ENCODE results near the gene CLDN8.

DNA sequence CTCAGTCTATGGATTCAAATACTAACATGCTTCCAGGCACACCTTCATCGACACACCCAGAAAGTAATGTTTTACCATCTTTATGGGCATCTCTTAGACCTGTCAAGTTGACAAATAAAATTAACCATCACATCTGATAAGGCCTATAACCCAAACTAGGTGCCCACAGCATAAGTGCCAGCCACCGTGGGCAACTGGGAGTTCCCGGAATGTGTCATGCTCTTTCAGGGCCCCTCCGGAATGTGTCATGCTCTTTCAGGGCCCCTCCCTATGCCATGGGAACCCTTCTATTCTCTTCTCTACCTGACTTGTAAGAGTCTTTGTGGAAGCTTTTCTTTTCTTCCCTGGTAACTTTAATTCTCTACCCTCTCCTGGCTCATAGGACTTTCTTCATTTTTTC lies 40.2 kb upstream of the CLDN8 start:
- TF ChIP-seq, protein P1, sequence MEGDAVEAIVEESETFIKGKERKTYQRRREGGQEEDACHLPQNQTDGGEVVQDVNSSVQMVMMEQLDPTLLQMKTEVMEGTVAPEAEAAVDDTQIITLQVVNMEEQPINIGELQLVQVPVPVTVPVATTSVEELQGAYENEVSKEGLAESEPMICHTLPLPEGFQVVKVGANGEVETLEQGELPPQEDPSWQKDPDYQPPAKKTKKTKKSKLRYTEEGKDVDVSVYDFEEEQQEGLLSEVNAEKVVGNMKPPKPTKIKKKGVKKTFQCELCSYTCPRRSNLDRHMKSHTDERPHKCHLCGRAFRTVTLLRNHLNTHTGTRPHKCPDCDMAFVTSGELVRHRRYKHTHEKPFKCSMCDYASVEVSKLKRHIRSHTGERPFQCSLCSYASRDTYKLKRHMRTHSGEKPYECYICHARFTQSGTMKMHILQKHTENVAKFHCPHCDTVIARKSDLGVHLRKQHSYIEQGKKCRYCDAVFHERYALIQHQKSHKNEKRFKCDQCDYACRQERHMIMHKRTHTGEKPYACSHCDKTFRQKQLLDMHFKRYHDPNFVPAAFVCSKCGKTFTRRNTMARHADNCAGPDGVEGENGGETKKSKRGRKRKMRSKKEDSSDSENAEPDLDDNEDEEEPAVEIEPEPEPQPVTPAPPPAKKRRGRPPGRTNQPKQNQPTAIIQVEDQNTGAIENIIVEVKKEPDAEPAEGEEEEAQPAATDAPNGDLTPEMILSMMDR (IDR thresholded peaks at IDR 0.05) = no peak
- TF ChIP-seq POLR2AphosphoS5 (IDR thresholded peaks at IDR 0.05) (no peak), EP300 (IDR thresholded peaks at IDR 0.05) (no peak)
